Panc1 (cell line): Measurements from ENCODE around the gene GPR180.

Source experiments
- CTCF ChIP-seq: fragments of 450-650 bp; IDR thresholded peaks from 2 replicates; pipeline ENCODE4 v1.5.1; 2017; ENCODE audit warnings: mild to moderate bottlenecking
- POLR2AphosphoS5 ChIP-seq: IDR thresholded peaks from 2 replicates; pipeline ENCODE4 v1.6.1; 2012; ENCODE audit warnings: mild to moderate bottlenecking, low read depth, low read length, moderate library complexity
- REST ChIP-seq, 2 experiments: IDR thresholded peaks; 2 replicates each; pipeline ENCODE4 v1.6.1; 2011 to 2012; ENCODE audit warnings: low read depth in 2 of 2, control low read depth in 1 of 2, low read length in 1 of 2, mild to moderate bottlenecking in 1 of 2, moderate library complexity in 1 of 2; ENCODE audit not compliant: insufficient read depth in 1 of 2

DNA sequence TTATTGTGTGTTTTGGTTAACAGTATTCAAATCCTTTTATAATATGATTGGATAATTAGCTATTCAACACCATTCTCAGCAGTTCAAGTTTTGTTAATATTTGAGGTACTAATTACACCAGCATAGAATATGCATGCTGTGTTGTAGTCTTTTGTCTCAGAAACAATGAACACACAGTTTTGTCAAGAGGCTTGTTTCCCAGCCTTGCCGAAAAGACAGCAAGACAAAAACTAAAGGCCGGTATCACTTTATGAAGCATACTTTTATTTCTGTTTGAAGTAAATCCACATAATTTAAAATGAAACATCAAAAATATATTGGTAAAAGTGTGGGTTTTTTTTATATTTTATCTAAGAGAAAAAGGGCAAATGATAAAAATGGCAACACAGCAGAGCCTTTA lies 7.5 kb downstream of the GPR180 start:
- TF ChIP-seq POLR2AphosphoS5 (no peak), CTCF (no peak), REST (IDR thresholded peaks at IDR 0.05; ENCODE audit: insufficient read depth in 1 of 2, low read depth in 2 of 2, low read length in 1 of 2) (no peak)
